ENCODE data around the gene ADK. TPM values are rescaled to one million over a fixed set of nuclear protein-coding genes. Genes with fewer than 3 reads are reported as not detected.
A peak's percentile ranks its signal among the peaks of the same experiment; 100 is the strongest.

Gene ADK
- total RNA-seq, 1 donor from 2014 or later = 31.9 TPM

DNA sequence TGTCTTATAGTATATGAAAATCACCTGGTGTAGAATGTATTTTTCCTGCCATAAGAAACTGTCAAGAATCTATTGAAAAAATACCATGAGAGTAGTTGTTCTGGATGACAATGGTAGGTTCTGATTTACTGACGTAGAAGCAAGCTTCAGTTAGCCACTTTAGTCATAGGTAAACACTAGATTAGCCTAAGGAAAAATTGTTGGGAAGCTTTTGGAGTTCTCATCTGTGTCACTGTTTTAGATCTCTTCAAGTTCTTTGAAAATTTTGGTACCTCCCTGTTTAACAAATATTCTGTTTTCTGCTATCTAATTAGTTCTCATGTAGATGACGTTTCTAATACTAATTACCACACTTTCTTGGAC, 131.8 kb downstream of the ADK start:
- Mint-ChIP-seq H3K9me3 (ENCODE audit: low read depth) (peaks cover 8% of the 10 kb centered on the region), H3K4me1 (ENCODE audit: low read depth) (peaks cover 25% of the 10 kb centered on the region), H3K27me3 (ENCODE audit: low read depth) (no peaks in the 10 kb centered on the region), H3K4me3 (ENCODE audit: unreplicated experiment) (no peak overlapping the region), H3K36me3 (ENCODE audit: low read depth) (peaks cover 3% of the 10 kb centered on the region), H3K27ac (ENCODE audit: unreplicated experiment) (peak overlapping the region; percentile 57)
- TF ChIP-seq, protein P1, sequence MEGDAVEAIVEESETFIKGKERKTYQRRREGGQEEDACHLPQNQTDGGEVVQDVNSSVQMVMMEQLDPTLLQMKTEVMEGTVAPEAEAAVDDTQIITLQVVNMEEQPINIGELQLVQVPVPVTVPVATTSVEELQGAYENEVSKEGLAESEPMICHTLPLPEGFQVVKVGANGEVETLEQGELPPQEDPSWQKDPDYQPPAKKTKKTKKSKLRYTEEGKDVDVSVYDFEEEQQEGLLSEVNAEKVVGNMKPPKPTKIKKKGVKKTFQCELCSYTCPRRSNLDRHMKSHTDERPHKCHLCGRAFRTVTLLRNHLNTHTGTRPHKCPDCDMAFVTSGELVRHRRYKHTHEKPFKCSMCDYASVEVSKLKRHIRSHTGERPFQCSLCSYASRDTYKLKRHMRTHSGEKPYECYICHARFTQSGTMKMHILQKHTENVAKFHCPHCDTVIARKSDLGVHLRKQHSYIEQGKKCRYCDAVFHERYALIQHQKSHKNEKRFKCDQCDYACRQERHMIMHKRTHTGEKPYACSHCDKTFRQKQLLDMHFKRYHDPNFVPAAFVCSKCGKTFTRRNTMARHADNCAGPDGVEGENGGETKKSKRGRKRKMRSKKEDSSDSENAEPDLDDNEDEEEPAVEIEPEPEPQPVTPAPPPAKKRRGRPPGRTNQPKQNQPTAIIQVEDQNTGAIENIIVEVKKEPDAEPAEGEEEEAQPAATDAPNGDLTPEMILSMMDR (IDR thresholded peaks at IDR 0.05) = no peak
- DNase-seq (ENCODE audit: low spot score) = no peak

DNA sequence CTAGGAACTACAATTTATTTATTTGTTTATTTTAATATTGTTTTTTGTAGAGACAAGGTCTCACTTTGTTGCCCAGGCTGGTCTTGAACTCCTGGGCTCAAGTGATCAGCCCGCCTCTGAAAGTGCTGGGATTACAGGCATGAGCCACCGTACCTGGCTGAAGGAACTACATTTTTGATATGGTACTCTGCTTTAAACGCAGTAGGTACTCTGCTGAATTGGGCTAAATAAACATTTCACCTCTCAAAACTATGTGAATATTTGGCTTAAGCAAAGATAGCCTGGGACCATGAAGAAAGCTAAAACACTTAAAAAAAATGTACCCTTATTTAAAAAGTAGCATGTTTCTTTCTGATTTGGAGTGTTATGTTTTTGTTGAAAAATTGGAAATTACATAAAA, 138.2 kb downstream of the ADK start:
- peaks cover 55% of the 10 kb centered on the region for H3K4me1 Mint-ChIP-seq (ENCODE audit: low read depth)
- no peaks in the 10 kb centered on the region for H3K27me3 Mint-ChIP-seq (ENCODE audit: low read depth)
- peaks cover 3% of the 10 kb centered on the region for H3K36me3 Mint-ChIP-seq (ENCODE audit: low read depth)
- no peak overlapping the region for H3K4me3 Mint-ChIP-seq (ENCODE audit: unreplicated experiment)
- H3K9me3 Mint-ChIP-seq (ENCODE audit: low read depth) = peaks cover 9% of the 10 kb centered on the region
- TF ChIP-seq, protein P1 (IDR thresholded peaks at IDR 0.05) = no peak
- DNase-seq (ENCODE audit: low spot score) = no peak
- peak overlapping the region; percentile 80 for H3K27ac Mint-ChIP-seq (ENCODE audit: unreplicated experiment)

DNA sequence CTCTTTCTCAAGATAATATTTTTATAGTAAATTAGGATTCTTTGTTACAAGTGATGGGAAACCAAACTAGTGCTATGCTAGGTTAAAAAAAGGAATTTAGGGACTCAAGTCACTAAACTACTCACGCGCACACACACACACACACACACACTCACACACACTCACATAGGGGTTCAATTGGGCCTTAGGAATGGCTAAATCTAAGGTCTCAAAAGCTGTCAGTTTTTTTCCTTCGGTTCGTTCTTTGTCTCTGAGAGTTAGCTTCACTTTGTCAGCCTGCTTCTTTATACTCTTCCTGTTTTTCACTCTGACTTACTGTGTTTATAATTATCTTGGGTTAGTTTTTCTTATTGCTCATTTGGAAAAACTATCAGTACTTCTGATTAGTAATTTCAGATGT, 138.9 kb downstream of the ADK start:
- Mint-ChIP-seq H3K36me3 (ENCODE audit: low read depth) (no peaks in the 10 kb centered on the region), H3K4me3 (ENCODE audit: unreplicated experiment) (no peak overlapping the region), H3K9me3 (ENCODE audit: low read depth) (peaks cover 5% of the 10 kb centered on the region), H3K27ac (ENCODE audit: unreplicated experiment) (peak overlapping the region; percentile 97), H3K4me1 (ENCODE audit: low read depth) (peaks cover 55% of the 10 kb centered on the region), H3K27me3 (ENCODE audit: low read depth) (no peaks in the 10 kb centered on the region)
- TF ChIP-seq, protein P1 (IDR thresholded peaks at IDR 0.05) = no peak
- no peak for DNase-seq (ENCODE audit: low spot score)

DNA sequence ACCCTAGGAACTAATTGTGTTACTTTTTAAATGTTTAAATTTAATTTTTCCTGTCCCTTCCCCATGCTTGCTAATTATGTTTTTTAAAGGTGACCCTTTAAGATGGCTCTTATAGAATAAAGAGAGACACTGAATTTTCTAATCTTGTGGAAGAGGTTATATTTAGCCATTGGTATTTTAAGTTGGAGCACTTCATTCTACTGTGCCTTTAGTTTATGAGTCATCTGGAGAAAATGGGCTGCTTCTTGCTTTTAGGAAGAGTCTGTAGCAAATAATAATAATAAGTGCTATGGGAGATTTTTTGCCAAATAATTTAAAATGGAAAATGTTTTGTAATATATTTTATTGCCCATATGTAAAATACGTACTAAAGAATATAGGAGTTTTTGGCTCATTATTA, 139.7 kb downstream of the ADK start:
- Mint-ChIP-seq H3K27ac (ENCODE audit: unreplicated experiment) (peak overlapping the region; percentile 97), H3K36me3 (ENCODE audit: low read depth) (peaks cover 1% of the 10 kb centered on the region), H3K4me1 (ENCODE audit: low read depth) (peaks cover 60% of the 10 kb centered on the region), H3K9me3 (ENCODE audit: low read depth) (peaks cover 2% of the 10 kb centered on the region), H3K4me3 (ENCODE audit: unreplicated experiment) (peak overlapping the region; percentile 1), H3K27me3 (ENCODE audit: low read depth) (no peaks in the 10 kb centered on the region)
- TF ChIP-seq, protein P1 (IDR thresholded peaks at IDR 0.05) = no peak
- no peak for DNase-seq (ENCODE audit: low spot score)

DNA sequence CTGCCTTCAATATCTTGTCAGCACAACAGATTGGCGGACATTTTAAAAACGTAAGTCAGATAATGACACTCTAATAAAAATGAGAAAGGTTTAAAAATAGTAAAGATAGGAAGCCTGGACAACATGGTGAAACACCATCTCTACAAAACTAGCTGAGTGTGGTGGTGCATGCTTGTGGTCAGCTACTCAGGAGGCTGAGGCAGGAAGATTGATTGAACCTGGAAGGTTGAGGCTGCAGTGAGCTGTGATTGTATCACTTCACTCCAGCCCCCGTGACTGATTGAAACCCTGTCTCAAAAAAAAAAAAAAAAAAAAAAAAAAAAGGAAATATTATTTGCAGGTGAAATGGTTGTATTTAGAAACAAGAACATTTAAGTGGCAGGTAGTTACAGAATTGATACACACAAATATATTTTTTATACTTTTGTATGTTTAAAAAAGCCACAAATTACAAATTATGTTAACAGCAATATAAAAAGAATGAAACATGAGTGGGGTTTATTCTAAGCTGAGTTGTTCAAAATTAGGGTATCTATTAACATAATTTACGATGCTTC, 141.9 kb downstream of the ADK start:
- no peak for DNase-seq (ENCODE audit: low spot score)
- Mint-ChIP-seq H3K4me3 (ENCODE audit: unreplicated experiment) (no peak overlapping the region), H3K27ac (ENCODE audit: unreplicated experiment) (peak overlapping the region; percentile 97), H3K27me3 (ENCODE audit: low read depth) (no peaks in the 10 kb centered on the region), H3K4me1 (ENCODE audit: low read depth) (peaks cover 69% of the 10 kb centered on the region), H3K36me3 (ENCODE audit: low read depth) (peaks cover 1% of the 10 kb centered on the region), H3K9me3 (ENCODE audit: low read depth) (peaks cover 2% of the 10 kb centered on the region)
- TF ChIP-seq, protein P1 (IDR thresholded peaks at IDR 0.05) = no peak

All from chondrocyte (in vitro differentiated cells).